Right renal pelvis (tissue), 4 donors: ENCODE measurements around the gene CEP41. TPM values are rescaled to one million over a fixed set of nuclear protein-coding genes. Genes with fewer than 3 reads are reported as not detected.

Experiments used
- DNase-seq, 4 donors: peaks; one replicate each; pipeline ENCODE4 v3.0.0-alpha.2; 2013; ENCODE audit warnings: low read depth in 4 of 4, low spot score in 3 of 4, missing footprints in 1 of 4
- polyA plus RNA-seq, 4 donors: library from polyadenylated mRNA; unstranded; fragments of 120-200 nt; gene quantifications; one replicate each; pipeline ENCODE4 v1.2.1, GENCODE V29; 2013; ENCODE audit not compliant: insufficient read length in 4 of 4

The CEP41 gene
- polyA plus RNA-seq, 4 donors, result 26.0 to 31.2 (median 28.4) TPM

- no peak for DNase-seq
Observed at GRCh38 chr7:130394421-130395195, 46.2 kb downstream of the CEP41 start.

- no peak for DNase-seq
Observed at GRCh38 chr7:130393841-130394411, 46.9 kb downstream of the CEP41 start.

- DNase-seq, result no peak
Observed at GRCh38 chr7:130393101-130393561, 47.7 kb downstream of the CEP41 start.

- DNase-seq, result no peak
Observed at GRCh38 chr7:130390486-130390885, 50.3 kb downstream of the CEP41 start.

GRCh38 chr7:130388671-130389070, 52.1 kb downstream of the CEP41 start:
- no peak for DNase-seq

GRCh38 chr7:130387628-130388403, 53.0 kb downstream of the CEP41 start:
- DNase-seq, result no peak

- DNase-seq, result no peak
Observed at GRCh38 chr7:130387306-130387627, 53.5 kb downstream of the CEP41 start.

- no peak for DNase-seq
Observed at GRCh38 chr7:130386876-130387275, 53.9 kb downstream of the CEP41 start.

- no peak for DNase-seq
Observed at GRCh38 chr7:130385600-130386066, 55.2 kb downstream of the CEP41 start.

- no peak for DNase-seq
Observed at GRCh38 chr7:130384841-130385599, 55.8 kb downstream of the CEP41 start.

- DNase-seq, result no peak
Observed at GRCh38 chr7:130384371-130384801, 56.4 kb downstream of the CEP41 start.

- no peak for DNase-seq
Observed at GRCh38 chr7:130383187-130383980, 57.4 kb downstream of the CEP41 start.

- no peak for DNase-seq
Observed at GRCh38 chr7:130381468-130382312, 59.1 kb downstream of the CEP41 start.

- no peak for DNase-seq
Observed at GRCh38 chr7:130380861-130381455, 59.9 kb downstream of the CEP41 start.

GRCh38 chr7:130379921-130380860, 60.6 kb downstream of the CEP41 start, which contains the start of gene CPA1:
CPA1 (plus strand) TSS chr7:130380494; CDS start chr7:130380521, 27 bp downstream.
- no peak for DNase-seq

GRCh38 chr7:130379532-130379920, 61.3 kb downstream of the CEP41 start:
- no peak for DNase-seq

- DNase-seq, result no peak
Observed at GRCh38 chr7:130379019-130379418, 61.8 kb downstream of the CEP41 start.
